Measurements from ENCODE around the gene CD9.

CD9 gene

DNA sequence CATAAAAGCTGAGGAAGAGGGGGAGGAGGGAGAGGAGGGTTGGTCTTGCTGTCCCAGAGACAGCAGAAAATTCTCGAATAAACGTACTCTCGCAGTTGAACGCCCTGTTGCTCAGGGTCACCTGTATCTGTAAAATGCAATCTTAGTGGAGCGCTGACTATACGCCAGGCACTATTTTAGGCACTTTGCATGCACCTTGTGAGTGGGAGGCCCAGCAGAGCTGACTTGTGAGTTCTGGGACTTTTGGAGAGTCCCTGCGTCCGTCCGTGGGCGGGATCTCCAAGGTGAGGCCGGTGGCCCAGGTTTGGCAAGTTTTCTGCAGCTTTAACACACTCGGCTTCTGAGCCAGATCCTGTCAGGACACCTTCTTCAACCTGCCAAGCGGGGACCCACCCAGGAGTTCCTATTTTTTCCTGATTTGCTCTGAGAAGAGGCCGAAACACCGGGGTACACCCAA lies 77.8 kb downstream of the CD9 start:
- no peak for DNase-seq

DNA sequence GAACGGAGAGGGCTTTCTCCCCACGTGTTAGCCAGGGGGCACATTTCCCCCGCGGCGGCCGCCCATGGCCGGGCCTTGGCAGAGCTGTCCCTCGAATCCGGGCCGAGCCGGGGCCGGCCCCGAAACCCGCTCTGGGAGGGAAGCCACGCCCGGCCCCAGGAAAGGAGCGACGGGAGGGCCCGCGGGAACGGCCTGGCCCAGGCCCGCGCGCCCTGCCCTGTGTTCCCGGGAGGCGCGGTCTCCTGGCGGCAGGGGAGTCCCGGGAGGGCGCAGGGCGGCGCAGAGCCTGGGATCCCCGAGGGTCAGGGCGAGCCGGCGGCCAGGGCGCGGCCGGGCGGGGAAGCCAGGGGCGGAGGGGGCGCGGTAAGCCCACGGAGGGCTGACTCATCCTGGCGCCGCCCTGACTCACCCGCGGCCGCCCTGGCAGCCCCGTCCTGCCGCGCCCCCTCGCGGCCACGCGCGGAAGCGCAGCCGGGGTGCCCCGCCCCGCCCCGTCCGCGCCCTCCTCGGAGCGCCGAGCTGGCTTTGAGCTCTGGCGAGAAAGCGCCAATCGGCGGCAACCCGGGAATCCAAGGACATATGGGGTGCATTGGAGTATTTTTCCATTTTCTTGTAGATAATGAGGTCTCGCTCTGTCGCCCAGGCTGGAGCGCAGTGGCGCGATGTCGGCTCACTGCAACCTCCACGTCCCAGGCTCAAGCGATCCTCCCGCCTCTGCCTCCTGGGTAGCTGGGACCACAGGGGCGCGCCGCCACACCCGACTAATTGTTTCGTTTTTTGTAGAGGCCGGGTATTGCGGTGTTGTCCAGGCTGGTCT lies 78.4 kb downstream of the CD9 start:
- peak; percentile 71 for DNase-seq

DNA sequence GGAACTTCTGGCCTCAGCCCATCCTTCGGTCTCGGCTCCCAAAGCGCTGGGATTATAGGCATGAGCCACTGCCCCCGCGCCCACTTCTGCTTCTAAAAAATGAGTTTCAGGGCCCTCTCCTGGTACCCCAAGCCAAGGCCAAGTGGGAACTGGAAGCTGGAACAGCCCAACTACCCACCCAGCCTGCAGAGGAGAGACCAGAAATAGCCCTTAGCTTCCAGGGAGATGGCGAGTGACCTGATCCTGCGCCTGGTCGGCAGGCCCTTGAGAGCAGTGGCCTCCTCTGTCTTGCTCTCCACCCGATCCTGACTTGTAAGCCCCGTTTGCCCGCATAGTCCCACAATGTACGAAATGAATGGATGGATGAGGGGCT lies 79.0 kb downstream of the CD9 start:
- DNase-seq: no peak

DNA sequence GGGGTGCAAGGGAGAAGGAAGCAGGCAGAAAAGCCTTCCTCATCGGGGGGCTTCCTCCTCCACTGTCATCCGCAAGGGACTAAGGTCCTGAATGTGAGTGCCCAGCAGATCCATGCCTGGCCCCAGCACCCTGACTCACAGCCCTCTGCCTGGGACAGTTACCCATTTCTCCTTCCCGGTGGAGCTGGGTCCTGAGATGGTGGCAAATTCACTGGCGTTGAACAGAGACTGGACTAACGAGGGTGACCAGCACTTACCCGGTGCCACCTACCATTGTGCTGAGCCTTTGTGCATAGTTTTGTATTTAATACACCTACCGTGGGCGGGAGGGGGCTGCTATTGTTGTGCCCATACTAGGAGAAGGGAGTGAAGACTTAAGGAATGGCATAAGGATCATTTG lies 79.4 kb downstream of the CD9 start:
- no peak for DNase-seq

DNA sequence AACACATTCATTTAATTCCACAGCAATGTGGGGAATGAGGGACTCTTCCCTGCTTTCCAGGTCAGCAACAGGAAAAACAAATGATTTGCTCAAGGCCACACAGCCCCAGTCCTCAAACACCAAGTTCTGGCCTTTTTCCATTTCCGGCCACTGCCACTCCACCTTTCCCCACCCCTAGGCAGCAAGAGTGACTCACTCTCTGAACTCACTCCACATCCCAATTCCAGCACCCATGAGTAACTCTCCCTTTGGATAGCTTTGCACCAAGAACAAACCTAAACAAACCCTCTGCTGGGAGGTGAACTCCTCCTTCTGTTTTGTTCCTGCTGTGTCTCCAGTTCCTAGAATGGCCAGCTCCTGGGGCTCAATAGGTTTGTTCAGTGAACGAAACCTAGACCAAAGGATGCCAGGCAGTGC lies 79.9 kb downstream of the CD9 start:
- DNase-seq: no peak

DNA sequence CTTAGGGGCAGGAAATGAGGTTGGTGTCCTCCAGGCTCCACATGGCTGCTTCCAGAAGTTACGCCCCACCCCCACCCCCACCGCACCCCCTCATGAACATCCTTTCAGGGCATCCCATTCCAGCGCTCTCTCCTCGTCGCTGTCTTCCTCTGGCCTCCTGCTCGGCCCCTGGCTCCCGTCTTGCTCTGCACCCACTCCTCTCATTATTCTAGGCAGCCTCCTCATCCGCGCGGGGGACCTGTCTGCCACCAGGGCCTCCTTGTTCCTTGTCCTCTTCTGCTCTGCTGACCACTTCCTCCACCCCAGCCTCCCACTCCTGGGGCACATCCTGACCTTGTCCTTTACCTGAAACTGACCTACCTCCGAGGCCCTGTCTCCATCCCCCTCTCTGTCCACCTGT lies 80.5 kb downstream of the CD9 start:
- no peak for DNase-seq

DNA sequence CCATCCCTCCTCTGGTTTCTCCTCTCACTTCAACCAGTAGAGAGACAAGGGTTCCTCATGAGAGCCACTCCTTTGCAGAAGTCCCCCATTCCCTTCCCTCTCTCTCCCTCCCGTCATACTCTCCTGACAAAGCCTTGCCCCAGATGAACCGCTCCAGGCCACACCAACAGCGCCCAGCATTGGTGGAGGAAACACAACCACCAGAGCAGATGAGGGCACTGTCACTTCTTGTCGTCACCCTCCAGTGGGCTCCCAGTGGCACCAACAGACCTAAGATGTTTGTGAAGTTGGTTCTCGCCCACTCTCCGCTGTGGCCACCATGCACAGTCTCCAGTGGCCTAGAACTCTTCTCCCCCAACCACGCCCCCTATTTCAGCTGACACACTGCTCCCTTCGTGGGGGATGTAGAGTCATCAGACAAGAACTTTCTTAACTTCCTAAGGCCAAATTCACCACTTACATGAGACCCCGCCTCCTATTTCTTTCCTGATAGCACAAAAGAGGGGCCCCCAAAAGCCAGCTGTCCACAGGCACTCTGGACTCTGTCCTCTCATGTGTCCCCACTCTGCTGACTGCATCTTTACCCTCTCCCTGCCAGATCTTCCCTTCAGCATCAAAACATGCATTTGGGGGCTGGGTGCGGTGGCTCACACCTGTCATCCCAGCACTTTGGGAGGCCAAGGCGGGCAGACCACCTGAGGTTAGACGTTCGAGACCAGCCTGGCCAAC lies 81.0 kb downstream of the CD9 start:
- DNase-seq: no peak

DNA sequence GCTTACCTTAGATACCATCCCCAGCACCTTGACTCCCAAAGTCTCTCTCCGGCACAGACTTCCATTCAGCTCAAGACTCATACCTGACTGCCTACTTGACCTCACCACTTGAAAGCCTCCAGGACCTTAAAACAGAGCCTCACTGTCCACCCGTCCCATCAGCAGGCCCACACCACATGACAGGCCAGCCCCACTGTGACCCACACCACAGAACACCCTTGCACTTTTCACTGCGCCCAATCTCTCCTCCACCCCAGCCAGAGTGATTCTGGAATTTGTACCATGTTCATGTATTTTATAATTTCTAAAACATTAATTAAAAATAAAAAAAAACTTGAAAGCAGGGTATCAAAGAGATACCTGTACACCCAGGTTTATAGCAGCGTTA lies 82.2 kb downstream of the CD9 start:
- DNase-seq: no peak

DNA sequence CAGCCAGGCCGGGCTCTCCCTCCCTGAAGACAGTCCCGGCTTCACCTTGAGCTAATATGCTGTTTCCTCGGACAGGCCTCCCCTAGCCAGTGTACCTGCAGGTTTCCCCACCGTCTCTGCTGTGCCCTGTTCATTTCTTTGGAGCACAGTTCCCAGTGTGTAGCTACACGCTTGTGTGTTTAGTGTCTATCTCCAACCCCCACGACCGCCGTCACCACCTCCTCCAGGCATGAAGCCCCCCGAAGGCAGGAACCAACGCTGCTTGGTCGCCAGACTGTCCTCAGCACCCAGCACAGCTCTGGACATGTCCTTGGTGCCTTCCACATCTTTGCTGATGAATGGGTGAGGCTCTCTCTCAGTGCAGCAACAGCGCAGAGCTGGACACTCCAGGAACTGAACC lies 84.1 kb downstream of the CD9 start:
- no peak for DNase-seq

DNA sequence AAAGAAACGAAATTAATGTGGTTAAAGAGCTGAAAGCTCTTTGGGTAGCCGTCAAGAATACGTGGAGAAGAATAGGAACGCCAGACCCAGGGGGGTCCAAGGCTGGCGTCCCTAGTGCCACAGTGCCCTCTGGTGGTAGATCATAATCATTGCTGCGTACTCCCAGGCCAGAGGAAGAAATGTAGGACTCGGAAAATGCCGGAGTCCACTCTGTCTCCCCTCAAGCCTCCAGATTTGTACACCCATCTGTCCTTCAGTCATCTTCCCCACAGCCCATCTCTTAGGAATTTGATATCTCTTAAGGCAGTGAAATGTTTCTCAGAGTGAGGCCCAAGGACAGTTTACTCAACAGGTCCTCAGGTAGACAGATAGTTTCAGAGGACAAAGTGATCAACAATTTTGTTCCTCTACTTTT lies 84.9 kb downstream of the CD9 start:
- peak; percentile 49 for DNase-seq

DNA sequence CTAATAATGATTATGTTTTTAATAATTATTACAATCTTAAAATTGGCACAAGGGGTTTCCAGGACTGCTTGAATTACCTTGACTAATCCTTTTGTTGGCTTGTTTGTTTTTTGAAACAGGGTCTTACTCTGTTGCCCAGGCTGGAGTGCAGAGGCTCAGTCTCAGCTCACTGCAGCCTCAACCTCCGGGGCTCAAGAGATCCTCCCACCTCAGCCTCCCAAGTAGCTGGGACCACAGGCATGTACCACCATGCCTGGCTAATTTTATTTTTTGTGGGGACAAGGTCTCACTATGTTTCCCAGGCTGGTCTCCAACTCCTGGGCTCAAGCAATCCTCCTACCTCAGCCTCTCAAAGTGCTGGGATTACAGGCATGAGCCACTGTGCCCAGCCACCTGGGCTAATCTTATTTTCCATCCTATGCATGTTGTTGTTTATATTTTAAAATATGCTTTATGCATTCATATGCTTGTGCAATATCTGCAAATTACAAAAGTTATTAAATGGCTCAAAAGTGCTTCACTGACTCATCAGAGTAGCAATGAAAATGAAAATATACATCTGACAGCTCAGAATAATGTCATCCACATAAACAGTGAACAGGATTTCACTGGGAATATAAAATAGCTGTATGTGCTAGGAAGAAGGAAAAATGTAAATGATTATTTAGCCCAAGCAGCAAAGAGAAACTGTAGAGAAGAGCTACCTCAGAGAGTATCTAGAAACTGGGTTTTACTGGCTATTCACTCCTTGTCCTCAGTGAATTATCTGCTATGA lies 85.5 kb downstream of the CD9 start:
- no peak for DNase-seq

All from effector CD8-positive, alpha-beta T cell (primary cell).